ENCODE measurements around the gene ANP32B. TPM values are rescaled to one million over a fixed set of nuclear protein-coding genes. Genes with fewer than 3 reads are reported as not detected.
"Not testable (repeated sequence)": the region's sequence is repeated elsewhere in the genome, so short reads cannot be mapped to it uniquely, and the experiment has no call there.

The ANP32B gene
- total RNA-seq, 2 experiments from 2014 or later = 352 to 358 TPM

DNA sequence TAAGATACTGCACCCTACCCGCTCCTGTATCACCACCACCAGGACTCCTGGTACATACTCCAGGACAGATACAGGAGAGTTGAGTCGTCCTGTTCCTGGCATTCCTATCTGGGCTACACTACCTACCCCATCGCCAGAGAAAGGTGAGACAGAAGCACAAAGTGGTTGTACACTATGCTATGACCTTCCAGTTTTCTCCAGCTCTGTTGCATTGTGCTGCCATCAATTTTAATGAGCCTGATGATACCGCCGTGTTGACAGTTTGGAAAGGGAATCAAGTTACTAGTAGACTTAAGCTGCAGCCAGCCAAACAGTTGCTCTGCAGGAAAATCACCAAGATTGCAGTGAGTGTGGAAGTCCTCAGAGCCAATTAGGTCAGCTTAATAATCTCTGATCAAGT is 35.2 kb downstream of the ANP32B start:
- H3K36me3 Mint-ChIP-seq = peaks cover 43% of the 10 kb centered on the region

DNA sequence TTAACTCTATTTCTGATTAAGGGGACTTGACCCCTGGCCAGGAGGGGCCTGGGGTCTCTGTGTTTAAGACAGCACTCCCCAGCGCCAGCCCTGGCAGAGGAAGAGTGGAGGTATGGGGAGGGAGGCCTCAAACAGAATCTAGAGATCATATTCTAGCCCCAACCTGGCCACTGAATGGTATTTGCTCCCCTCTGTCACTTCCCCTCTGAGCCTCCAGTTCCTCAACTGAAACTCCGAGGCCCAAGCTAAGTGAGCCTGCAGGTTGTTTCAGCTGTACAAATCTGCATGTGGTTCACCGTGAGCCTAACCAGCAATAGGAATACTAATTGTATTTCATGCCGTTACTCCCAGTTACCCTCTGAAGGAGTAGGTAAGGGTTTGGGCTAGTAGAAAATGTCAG is 36.0 kb downstream of the ANP32B start:
- no peak for DNase-seq
- intact Hi-C loops (cut with micrococcal nuclease) = no loop called here
- ChIA-PET POLR2A (interaction anchor here (0.6 kb wide), 1 partner anchor 9 kb away, joined by 4 read pairs; no protein-coding TSS in a partner anchor), CTCF (interaction anchor here (4.9 kb wide), 1 partner anchor 15 kb away, joined by 22 read pairs; no protein-coding TSS in a partner anchor)
- Mint-ChIP-seq H3K27me3 (no peaks in the 10 kb centered on the region), H3K9me3 (no peaks in the 10 kb centered on the region), H3K36me3 (peaks cover 37% of the 10 kb centered on the region), H3K4me1 (ENCODE audit: low read depth) (no peaks in the 10 kb centered on the region), H3K27ac (no peak overlapping the region), H3K4me3 (no peak overlapping the region)

More for the DNA sequence above, 35.2 kb downstream of the ANP32B start:
- H3K4me1 Mint-ChIP-seq (ENCODE audit: low read depth) = no peaks in the 10 kb centered on the region
- no peaks in the 10 kb centered on the region for H3K27me3 Mint-ChIP-seq
- POLR2A ChIA-PET = interaction anchor here (1.2 kb wide), 1 partner anchor 14 kb away, joined by 3 read pairs; no protein-coding TSS in a partner anchor
- CTCF ChIA-PET = interaction anchor here (4.9 kb wide), 1 partner anchor 16 kb away, joined by 22 read pairs; no protein-coding TSS in a partner anchor
- intact Hi-C loops (cut with micrococcal nuclease) = no loop called here
- H3K27ac Mint-ChIP-seq = no peak overlapping the region
- no peak overlapping the region for H3K4me3 Mint-ChIP-seq
- H3K9me3 Mint-ChIP-seq = no peaks in the 10 kb centered on the region
- DNase-seq = no peak

DNA sequence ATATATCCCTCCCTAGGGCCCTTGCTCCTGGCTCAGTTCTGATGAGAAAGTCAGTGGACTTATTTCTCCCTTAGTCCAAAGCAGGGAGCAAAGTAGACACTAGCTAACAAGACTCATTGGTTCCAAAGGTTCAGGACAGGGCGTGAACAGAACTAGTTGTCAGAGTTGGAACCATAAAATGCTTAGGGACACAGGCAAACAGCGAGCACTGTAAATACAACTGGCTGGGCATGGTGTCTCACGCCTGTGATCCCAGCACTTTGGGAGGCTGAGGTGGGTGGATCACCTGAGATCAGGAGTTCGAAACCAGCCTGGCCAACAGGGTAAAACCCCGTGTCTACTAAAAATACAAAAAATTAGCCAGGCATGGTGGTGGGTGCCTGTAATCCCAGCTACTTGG is 36.7 kb downstream of the ANP32B start:
- H3K27me3 Mint-ChIP-seq; DNase-seq; H3K9me3 Mint-ChIP-seq; H3K27ac Mint-ChIP-seq; H3K4me3 Mint-ChIP-seq; H3K4me1 Mint-ChIP-seq (ENCODE audit: low read depth); intact Hi-C loops (cut with micrococcal nuclease): not testable (repeated sequence)
- ChIA-PET POLR2A (interaction anchor here (1.1 kb wide), 1 partner anchor 97 kb away, joined by 3 read pairs; the partner anchor contains the start of gene TRMO), CTCF (interaction anchor here (4.9 kb wide), 1 partner anchor 14 kb away, joined by 22 read pairs; no protein-coding TSS in a partner anchor)
- H3K36me3 Mint-ChIP-seq = peaks cover 33% of the 10 kb centered on the region

DNA sequence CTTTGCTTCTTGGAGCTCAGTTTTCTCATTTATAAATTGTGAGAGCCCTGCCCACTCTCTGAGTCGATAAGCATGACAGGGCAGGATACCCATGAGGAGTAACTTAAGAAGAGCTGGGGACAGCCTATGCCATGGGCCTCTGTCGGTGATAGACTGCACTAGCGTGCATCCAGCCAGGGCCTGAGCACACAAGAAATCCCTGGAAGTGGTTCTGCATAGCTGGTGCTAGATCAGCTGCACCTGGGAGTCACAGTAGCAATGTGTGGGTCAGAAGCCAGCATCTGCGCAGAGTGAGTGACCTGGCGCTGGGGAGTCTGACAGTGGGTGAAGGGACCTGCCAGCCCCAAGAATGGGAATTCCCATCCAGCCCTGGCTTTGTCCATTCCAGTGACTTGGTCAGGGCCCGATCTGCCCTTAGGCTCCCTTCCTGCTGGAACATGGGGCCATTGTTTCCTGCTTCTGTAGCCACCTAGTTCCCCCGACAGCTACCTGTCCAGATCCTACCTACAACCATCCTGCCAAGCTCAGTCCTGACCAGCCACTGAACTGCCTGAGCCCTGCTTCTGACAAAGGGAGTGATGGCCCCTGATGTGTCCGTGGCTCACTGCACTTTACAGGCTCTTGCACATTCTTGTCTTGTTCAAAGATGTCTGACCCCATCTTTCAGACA is 37.5 kb downstream of the ANP32B start:
- ChIA-PET CTCF (interaction anchor here (0.8 to 4.9 kb wide), 3 partner anchors 9 to 17 kb away, joined by 3 to 22 read pairs (median 3); no protein-coding TSS in a partner anchor), POLR2A (interaction anchor here (1.0 to 1.1 kb wide), 2 partner anchors 14 to 98 kb away, joined by 3 to 4 read pairs; partner anchors contain the start of gene TRMO)
- H3K4me1 Mint-ChIP-seq (ENCODE audit: low read depth) = no peaks in the 10 kb centered on the region
- no peaks in the 10 kb centered on the region for H3K9me3 Mint-ChIP-seq
- no peak overlapping the region for H3K27ac Mint-ChIP-seq
- intact Hi-C loops (cut with micrococcal nuclease) = no loop called here
- no peaks in the 10 kb centered on the region for H3K27me3 Mint-ChIP-seq
- peaks cover 28% of the 10 kb centered on the region for H3K36me3 Mint-ChIP-seq
- no peak for DNase-seq
- no peak overlapping the region for H3K4me3 Mint-ChIP-seq

DNA sequence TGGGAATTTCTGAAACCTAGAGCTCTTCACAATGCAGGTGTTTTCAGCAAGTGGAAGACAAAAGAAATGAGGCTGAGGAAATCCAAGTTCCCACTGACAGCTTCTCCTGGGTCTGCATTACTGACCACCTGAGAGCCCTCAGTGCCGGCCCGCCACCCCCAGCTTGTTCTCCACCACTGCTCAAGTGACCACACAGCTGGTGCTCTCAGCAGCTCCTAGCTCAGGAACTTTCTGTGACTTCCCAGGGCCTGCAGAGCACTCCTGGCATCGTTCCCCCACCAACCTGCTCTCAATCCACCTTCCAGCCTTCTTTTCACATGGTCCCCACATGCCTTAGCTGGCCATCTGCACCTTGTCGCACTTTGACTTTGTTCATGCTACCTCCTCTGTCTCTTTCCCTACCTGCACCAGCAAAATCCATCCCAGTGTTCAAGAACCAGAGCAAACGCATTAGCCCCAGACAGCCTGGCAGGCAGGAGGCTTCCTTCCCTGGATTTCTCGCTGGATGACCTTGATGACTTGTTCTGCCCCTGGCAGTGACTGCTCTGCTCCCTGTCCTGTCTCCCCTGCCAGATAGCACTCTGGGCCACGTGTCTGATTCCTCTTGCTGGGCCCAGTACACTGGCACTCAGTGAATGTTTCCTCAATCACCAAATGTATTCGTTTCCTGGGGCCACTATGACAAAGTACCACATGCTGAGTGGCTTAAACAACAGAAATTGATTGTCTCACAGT is 38.3 kb downstream of the ANP32B start:
- Mint-ChIP-seq H3K4me3 (no peak overlapping the region), H3K27me3 (no peaks in the 10 kb centered on the region), H3K27ac (no peak overlapping the region), H3K4me1 (ENCODE audit: low read depth) (no peaks in the 10 kb centered on the region), H3K36me3 (peaks cover 24% of the 10 kb centered on the region), H3K9me3 (no peaks in the 10 kb centered on the region)
- intact Hi-C loops (cut with micrococcal nuclease) = no loop called here
- CTCF ChIA-PET = interaction anchor here (0.8 to 4.9 kb wide), 3 partner anchors 8 to 16 kb away, joined by 3 to 22 read pairs (median 3); no protein-coding TSS in a partner anchor
- POLR2A ChIA-PET = interaction anchor here (1.0 kb wide), 1 partner anchor 15 kb away, joined by 4 read pairs; no protein-coding TSS in a partner anchor
- DNase-seq = no peak

DNA sequence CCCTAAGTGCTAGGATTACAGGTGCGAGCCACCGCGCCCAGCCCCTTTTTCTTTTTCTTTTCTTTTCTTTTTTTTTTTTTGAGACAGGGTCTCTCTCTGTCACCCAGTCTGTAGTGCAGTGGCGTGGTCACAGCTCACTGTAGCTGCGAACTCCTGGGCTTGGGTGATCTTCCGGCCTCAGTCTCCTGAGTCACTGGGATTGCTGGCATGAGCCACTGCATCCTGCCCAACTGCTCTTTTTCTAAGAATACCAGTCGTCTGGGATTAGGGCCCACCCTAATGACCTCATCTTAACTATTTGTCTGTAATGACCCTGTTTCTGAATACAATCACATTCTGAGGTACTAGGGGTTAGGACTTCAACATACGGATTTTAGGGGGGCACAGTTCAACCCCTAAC is 39.3 kb downstream of the ANP32B start:
- no peak overlapping the region for H3K27ac Mint-ChIP-seq
- POLR2A ChIA-PET = no interaction called here

DNA sequence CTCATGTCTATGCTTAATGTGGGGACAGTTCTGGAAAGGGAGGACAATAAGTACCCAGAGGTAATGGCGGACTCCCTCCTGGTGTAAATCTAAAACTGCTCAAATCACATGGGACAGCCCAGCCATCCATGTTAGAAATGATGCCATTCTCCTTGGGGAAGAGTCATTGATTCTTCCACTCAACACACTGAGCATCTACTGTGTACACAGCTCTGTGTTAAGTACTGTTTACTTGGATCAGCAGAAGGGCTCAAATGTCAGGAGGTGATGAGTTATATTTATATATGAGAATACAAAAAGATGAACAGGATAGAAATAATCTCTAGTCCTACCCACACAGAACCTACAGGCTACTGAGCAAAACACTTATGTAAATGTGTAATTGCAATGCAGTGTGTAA is 41.6 kb downstream of the ANP32B start:
- H3K9me3 Mint-ChIP-seq = no peaks in the 10 kb centered on the region
- no peaks in the 10 kb centered on the region for H3K27me3 Mint-ChIP-seq
- H3K27ac Mint-ChIP-seq = no peak overlapping the region
- no peak for DNase-seq
- ChIA-PET CTCF (interaction anchor here (1.5 to 1.9 kb wide), 2 partner anchors 9 to 10 kb away, joined by 7 to 9 read pairs; no protein-coding TSS in a partner anchor), POLR2A (no interaction called here)
- peaks cover 12% of the 10 kb centered on the region for H3K36me3 Mint-ChIP-seq
- intact Hi-C loops (cut with micrococcal nuclease) = no loop called here
- H3K4me1 Mint-ChIP-seq (ENCODE audit: low read depth) = no peaks in the 10 kb centered on the region
- H3K4me3 Mint-ChIP-seq = no peak overlapping the region

More for the DNA sequence above, 39.3 kb downstream of the ANP32B start:
- Mint-ChIP-seq H3K9me3 (no peaks in the 10 kb centered on the region), H3K4me1 (ENCODE audit: low read depth) (no peaks in the 10 kb centered on the region), H3K27me3 (no peaks in the 10 kb centered on the region), H3K36me3 (peaks cover 20% of the 10 kb centered on the region), H3K4me3 (no peak overlapping the region)
- CTCF ChIA-PET = interaction anchor here (0.8 kb wide), 1 partner anchor 13 kb away, joined by 3 read pairs; no protein-coding TSS in a partner anchor
- intact Hi-C loops (cut with micrococcal nuclease) = no loop called here
- DNase-seq = no peak

DNA sequence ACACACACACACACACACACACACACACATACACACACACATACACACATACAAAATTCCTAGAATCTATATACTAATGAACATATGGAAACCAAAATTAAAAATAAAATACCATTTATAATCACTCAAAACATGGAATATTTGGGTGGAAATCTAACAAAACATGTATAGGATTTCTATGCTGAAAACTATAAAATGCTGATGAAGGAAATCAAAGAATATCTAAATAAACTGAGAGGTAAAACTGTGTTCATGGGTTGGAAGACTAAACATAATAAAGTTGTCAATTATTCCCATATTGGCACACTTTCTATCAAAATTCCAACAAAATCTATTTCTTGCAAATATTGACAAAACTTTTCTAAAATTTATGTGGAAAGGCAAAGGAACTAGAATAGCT is 48.0 kb downstream of the ANP32B start:
- DNase-seq = no peak
- ChIA-PET POLR2A (no interaction called here), CTCF (interaction anchor here (9.2 kb wide), 1 partner anchor 108 kb away, joined by 99 read pairs; the partner anchor contains the start of gene TRMO)
- Mint-ChIP-seq H3K27me3 (peaks cover 1% of the 10 kb centered on the region), H3K4me3 (no peak overlapping the region), H3K9me3 (no peaks in the 10 kb centered on the region), H3K4me1 (ENCODE audit: low read depth) (peaks cover 8% of the 10 kb centered on the region), H3K36me3 (peaks cover 4% of the 10 kb centered on the region), H3K27ac (no peak overlapping the region)
- intact Hi-C loops (cut with micrococcal nuclease) = loop anchor here (10.0 kb wide), 1 partner anchor 326 kb away; no protein-coding TSS in a partner anchor

DNA sequence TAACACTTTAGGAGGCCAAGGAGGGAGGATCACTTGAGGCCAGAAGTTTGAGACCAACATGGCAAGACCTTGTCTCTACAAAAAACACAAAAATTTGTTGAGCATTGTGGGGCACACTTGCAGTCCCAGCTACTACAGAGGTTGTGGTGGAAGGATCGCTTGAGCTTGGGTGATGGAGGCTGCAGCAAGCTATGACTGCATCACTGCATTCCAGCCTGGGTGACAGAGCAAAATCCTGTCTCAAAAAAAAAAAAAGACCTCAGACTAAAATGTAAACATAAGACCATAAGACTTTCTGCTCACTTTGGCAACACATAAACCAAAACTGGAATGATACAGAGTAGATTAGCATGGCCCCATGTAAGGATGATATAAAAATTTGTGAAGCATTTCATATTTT is 48.8 kb downstream of the ANP32B start:
- POLR2A ChIA-PET = interaction anchor here (0.6 to 0.7 kb wide), 3 partner anchors 37 to 770 kb away, joined by 3 to 4 read pairs (median 3); no protein-coding TSS in a partner anchor
- H3K4me1 Mint-ChIP-seq (ENCODE audit: low read depth) = peaks cover 8% of the 10 kb centered on the region
- no peak overlapping the region for H3K27ac Mint-ChIP-seq
- DNase-seq = no peak
- intact Hi-C loops (cut with micrococcal nuclease) = loop anchor here (10.0 kb wide), 1 partner anchor 327 kb away; no protein-coding TSS in a partner anchor
- H3K9me3 Mint-ChIP-seq = no peaks in the 10 kb centered on the region
- CTCF ChIA-PET = interaction anchor here (9.2 kb wide), 1 partner anchor 109 kb away, joined by 99 read pairs; the partner anchor contains the start of gene TRMO
- no peak overlapping the region for H3K4me3 Mint-ChIP-seq
- peaks cover 1% of the 10 kb centered on the region for H3K27me3 Mint-ChIP-seq
- H3K36me3 Mint-ChIP-seq = peaks cover 2% of the 10 kb centered on the region

DNA sequence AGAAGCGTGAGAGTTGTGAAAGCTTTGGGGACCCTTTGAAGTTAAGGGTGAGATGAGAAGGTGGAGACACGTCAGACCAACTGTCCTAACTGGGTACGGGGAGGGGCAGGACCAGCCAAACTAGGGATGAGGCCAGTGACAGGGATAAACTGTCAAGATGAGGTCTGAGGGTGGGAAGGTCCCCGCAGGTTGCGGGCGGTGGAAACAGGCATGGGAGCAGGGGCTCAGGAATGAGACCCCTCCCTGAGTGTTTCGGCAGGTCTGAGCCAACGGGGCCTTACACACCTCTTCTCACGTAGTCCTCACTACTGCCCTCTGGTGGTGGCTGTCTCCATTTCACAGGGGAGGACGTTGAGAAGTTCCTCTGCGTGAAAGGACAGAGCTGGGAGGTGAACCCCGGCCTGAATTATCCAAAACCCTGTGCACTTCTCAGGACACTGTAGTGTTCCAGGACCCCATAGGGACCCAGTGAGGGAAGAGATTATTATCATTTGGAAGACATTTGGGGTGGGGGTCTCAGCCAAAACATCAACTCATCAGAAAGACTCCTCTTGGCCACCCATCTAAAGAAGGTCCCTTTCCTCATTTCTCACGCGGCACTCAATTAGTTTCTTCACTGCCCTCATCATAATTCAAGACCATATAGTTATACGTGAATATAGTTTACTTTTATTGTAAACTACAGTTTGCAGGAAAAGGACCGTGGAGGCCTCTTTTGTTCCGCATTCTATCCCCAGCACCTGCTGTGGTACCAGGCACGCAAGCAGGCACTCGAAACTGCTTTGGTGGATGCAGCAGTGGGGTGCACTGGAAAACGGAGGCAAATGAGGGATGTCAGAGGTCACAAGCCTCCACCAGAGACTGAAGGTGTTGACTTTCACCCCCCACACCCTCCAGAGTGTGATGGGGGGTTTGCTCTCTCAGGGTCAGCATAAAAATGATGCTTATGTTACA is 51.7 kb downstream of the ANP32B start:
- DNase-seq = peak; percentile 92
- CTCF ChIA-PET = interaction anchor here (0.6 to 9.2 kb wide), 38 partner anchors 9 to 338 kb away, joined by 3 to 99 read pairs (median 4); partner anchors contain the start of genes ANP32B, NANS, TRIM14 and TRMO
- Mint-ChIP-seq H3K9me3 (no peaks in the 10 kb centered on the region), H3K36me3 (no peaks in the 10 kb centered on the region), H3K27ac (no peak overlapping the region), H3K4me1 (ENCODE audit: low read depth) (peaks cover 8% of the 10 kb centered on the region), H3K27me3 (peaks cover 1% of the 10 kb centered on the region), H3K4me3 (peak overlapping the region; percentile 27)
- intact Hi-C loops (cut with micrococcal nuclease) = loop anchor here (1.0 to 10.0 kb wide), 2 partner anchors 112 to 330 kb away; no protein-coding TSS in a partner anchor
- POLR2A ChIA-PET = interaction anchor here (0.6 to 1.0 kb wide), 3 partner anchors 23 to 113 kb away, joined by 3 to 5 read pairs (median 3); partner anchors contain the start of gene TRMO

DNA sequence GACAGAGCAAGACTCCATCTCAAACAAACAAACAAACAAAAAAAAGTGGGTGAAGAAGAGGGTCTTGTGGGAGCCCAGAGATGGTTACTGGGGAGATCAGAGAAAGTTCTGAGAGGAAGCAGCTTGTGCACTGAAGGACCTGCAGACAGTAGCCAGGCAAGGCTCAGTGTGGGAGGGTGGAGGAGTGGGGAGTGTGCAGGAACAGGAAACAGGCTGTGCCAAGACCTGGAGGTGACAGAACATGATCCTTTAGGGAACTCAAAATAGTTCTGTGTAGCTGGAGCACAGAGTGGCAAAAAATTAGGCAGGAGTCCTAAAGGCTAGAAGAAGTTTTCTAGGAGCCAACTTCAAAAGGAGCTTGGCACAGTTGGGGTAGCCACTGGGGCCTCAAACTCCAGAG is 54.2 kb downstream of the ANP32B start:
- no peak overlapping the region for H3K4me3 Mint-ChIP-seq
- no peaks in the 10 kb centered on the region for H3K36me3 Mint-ChIP-seq
- no peak for DNase-seq
- ChIA-PET CTCF (interaction anchor here (1.1 to 9.2 kb wide), 5 partner anchors 16 to 226 kb away, joined by 3 to 99 read pairs (median 3); partner anchors contain the start of gene TRMO), POLR2A (interaction anchor here (0.8 to 1.1 kb wide), 2 partner anchors 20 to 116 kb away, joined by 3 read pairs; no protein-coding TSS in a partner anchor)
- no peaks in the 10 kb centered on the region for H3K9me3 Mint-ChIP-seq
- H3K27ac Mint-ChIP-seq = no peak overlapping the region
- H3K4me1 Mint-ChIP-seq (ENCODE audit: low read depth) = peaks cover 8% of the 10 kb centered on the region
- peaks cover 6% of the 10 kb centered on the region for H3K27me3 Mint-ChIP-seq
- intact Hi-C loops (cut with micrococcal nuclease) = loop anchor here (10.0 kb wide), 1 partner anchor 333 kb away; no protein-coding TSS in a partner anchor
